ENCODE measurements around the gene MPZL1.

The MPZL1 gene

GRCh38 chr1:167765496-167765895 is 43.7 kb downstream of the MPZL1 start:
- Histone ChIP-seq H3K36me3 (peaks cover 35% of the 10 kb centered on the region), H3K27me3 (no peaks in the 10 kb centered on the region), H3K9me3 (no peaks in the 10 kb centered on the region), H3K4me3 (ENCODE audit: low read depth, low read length) (no peak overlapping the region), H3K4me1 (no peaks in the 10 kb centered on the region)
- TF ChIP-seq CTCF (IDR thresholded peaks at IDR 0.05; ENCODE audit: low read depth, low read length): no peak
- DNase-seq: no peak

- Histone ChIP-seq H3K9me3 (no peaks in the 10 kb centered on the region), H3K36me3 (peaks cover 35% of the 10 kb centered on the region), H3K4me3 (ENCODE audit: low read depth, low read length) (no peak overlapping the region), H3K27me3 (no peaks in the 10 kb centered on the region), H3K4me1 (no peaks in the 10 kb centered on the region)
- TF ChIP-seq CTCF (IDR thresholded peaks at IDR 0.05; ENCODE audit: low read depth, low read length): no peak
- no peak for DNase-seq
Measured at GRCh38 chr1:167766538-167766937, 44.8 kb downstream of the MPZL1 start.

GRCh38 chr1:167767761-167768160 is 46.0 kb downstream of the MPZL1 start:
- Histone ChIP-seq H3K36me3 (peaks cover 43% of the 10 kb centered on the region), H3K9me3 (no peaks in the 10 kb centered on the region), H3K27me3 (no peaks in the 10 kb centered on the region), H3K4me3 (ENCODE audit: low read depth, low read length) (no peak overlapping the region), H3K4me1 (no peaks in the 10 kb centered on the region)
- no peak for DNase-seq
- TF ChIP-seq CTCF (IDR thresholded peaks at IDR 0.05; ENCODE audit: low read depth, low read length): no peak

GRCh38 chr1:167770127-167770526 is 48.3 kb downstream of the MPZL1 start:
- Histone ChIP-seq H3K4me1 (no peaks in the 10 kb centered on the region), H3K27me3 (no peaks in the 10 kb centered on the region), H3K4me3 (ENCODE audit: low read depth, low read length) (no peak overlapping the region), H3K36me3 (peaks cover 60% of the 10 kb centered on the region), H3K9me3 (peaks cover 2% of the 10 kb centered on the region; the same call in 1 of the 2 replicates)
- no peak for TF ChIP-seq CTCF (IDR thresholded peaks at IDR 0.05; ENCODE audit: low read depth, low read length)
- no peak for DNase-seq

- Histone ChIP-seq H3K36me3 (peaks cover 66% of the 10 kb centered on the region), H3K4me1 (no peaks in the 10 kb centered on the region), H3K27me3 (no peaks in the 10 kb centered on the region), H3K4me3 (ENCODE audit: low read depth, low read length) (no peak overlapping the region), H3K9me3 (peaks cover 2% of the 10 kb centered on the region; the same call in 1 of the 2 replicates)
- TF ChIP-seq CTCF (IDR thresholded peaks at IDR 0.05; ENCODE audit: low read depth, low read length): no peak
- DNase-seq: no peak
Measured at GRCh38 chr1:167772436-167772835, 50.7 kb downstream of the MPZL1 start.

- Histone ChIP-seq H3K4me1 (no peaks in the 10 kb centered on the region), H3K36me3 (peaks cover 64% of the 10 kb centered on the region), H3K4me3 (ENCODE audit: low read depth, low read length) (no peak overlapping the region), H3K9me3 (peaks cover 2% of the 10 kb centered on the region; the same call in 1 of the 2 replicates), H3K27me3 (no peaks in the 10 kb centered on the region)
- TF ChIP-seq CTCF (IDR thresholded peaks at IDR 0.05; ENCODE audit: low read depth, low read length): no peak
- DNase-seq: no peak
Measured at GRCh38 chr1:167773516-167773915, 51.7 kb downstream of the MPZL1 start.
